ENCODE data around the gene GPHN. TPM values are rescaled to one million over a fixed set of nuclear protein-coding genes. Genes with fewer than 3 reads are reported as not detected.
A peak's percentile ranks its signal among the peaks of the same experiment; 100 is the strongest.

The GPHN gene
- polyA plus RNA-seq, 1 of the 3 experiments (the other 2 are of a cell fraction) = 6.9 TPM

GRCh38 chr14:66539034-66539433 lies 31.1 kb downstream of the GPHN start:
- Histone ChIP-seq H3K79me2 (ENCODE audit: insufficient read depth) (no peaks in the 10 kb centered on the region), H3K9me2 (no peaks in the 10 kb centered on the region), H3K4me3 (ENCODE audit: low read depth in 2 of 2, low read length in 1 of 2) (no peak overlapping the region), H3F3A (replicated peaks; ENCODE audit: insufficient read depth) (no peaks in the 10 kb centered on the region), H3K4me1 (ENCODE audit: control insufficient read depth in 1 of 2, insufficient read depth in 2 of 2, low read depth in 1 of 2, low read length in 1 of 2) (no peaks in the 10 kb centered on the region; a peak in 1 of 4 replicates), H3K27me3 (ENCODE audit: insufficient read depth) (no peaks in the 10 kb centered on the region), H3K36me3 (replicated peaks in 1 of 2; ENCODE audit: control insufficient read depth in 1 of 2, insufficient read depth in 2 of 2, low read length in 1 of 2) (no peaks in the 10 kb centered on the region), H3K9me3 (no peaks in the 10 kb centered on the region), H2AFZ (ENCODE audit: low read depth) (no peak overlapping the region), H3K9ac (no peak overlapping the region), H4K20me1 (ENCODE audit: insufficient read depth) (no peaks in the 10 kb centered on the region), H3K4me2 (no peak overlapping the region), H3K27ac (ENCODE audit: low read depth in 2 of 2, low read length in 1 of 2) (peak overlapping the region in 1 of 2 experiments; percentile 5; a peak in 1 of 4 replicates)
- 75% methylated on average over 3 of the region's 3 CpGs for WGBS (ENCODE audit: low lambda C conversion rate)
- ChIA-PET CTCF (no interaction called here), POLR2A (no interaction called here)
- no peak for TF ChIP-seq SMC3 (IDR thresholded peaks at IDR 0.05; ENCODE audit: low read depth, low read length)
- peak; percentile 10 for DNase-seq

GRCh38 chr14:66540038-66540437 lies 32.1 kb downstream of the GPHN start:
- Histone ChIP-seq H2AFZ (ENCODE audit: low read depth) (no peak overlapping the region), H4K20me1 (ENCODE audit: insufficient read depth) (no peaks in the 10 kb centered on the region), H3K9ac (no peak overlapping the region), H3K27me3 (ENCODE audit: insufficient read depth) (no peaks in the 10 kb centered on the region), H3K27ac (ENCODE audit: low read depth in 2 of 2, low read length in 1 of 2) (no peak overlapping the region), H3K9me3 (no peaks in the 10 kb centered on the region), H3K4me3 (ENCODE audit: low read depth in 2 of 2, low read length in 1 of 2) (no peak overlapping the region), H3K79me2 (ENCODE audit: insufficient read depth) (no peaks in the 10 kb centered on the region), H3F3A (replicated peaks; ENCODE audit: insufficient read depth) (no peaks in the 10 kb centered on the region), H3K4me1 (ENCODE audit: control insufficient read depth in 1 of 2, insufficient read depth in 2 of 2, low read depth in 1 of 2, low read length in 1 of 2) (no peaks in the 10 kb centered on the region; a peak in 1 of 4 replicates), H3K4me2 (no peak overlapping the region), H3K9me2 (no peaks in the 10 kb centered on the region), H3K36me3 (replicated peaks in 1 of 2; ENCODE audit: control insufficient read depth in 1 of 2, insufficient read depth in 2 of 2, low read length in 1 of 2) (no peaks in the 10 kb centered on the region)
- CTCF ChIA-PET = no interaction called here
- POLR2A ChIA-PET = no interaction called here
- DNase-seq = no peak
- 95% methylated on average over 1 of the region's 1 CpG for WGBS (ENCODE audit: low lambda C conversion rate)
- TF ChIP-seq CHD2 (IDR thresholded peaks at IDR 0.05; ENCODE audit: low read length, partially characterized antibody) = no peak
- no peak for TF ChIP-seq JUND (IDR thresholded peaks at IDR 0.05)
- no peak for TF ChIP-seq RAD21 (IDR thresholded peaks at IDR 0.05; ENCODE audit: low read length)
- no peak for TF ChIP-seq FOSL2 (IDR thresholded peaks at IDR 0.05; ENCODE audit: borderline replicate concordance, low read depth)
- TF ChIP-seq RCOR1 (IDR thresholded peaks at IDR 0.05; ENCODE audit: low read length) = no peak
- TF ChIP-seq GATA2 (CRISPR knock-in tag; IDR thresholded peaks at IDR 0.05) = no peak
- TF ChIP-seq MEF2A (IDR thresholded peaks at IDR 0.05; ENCODE audit: borderline replicate concordance, low read depth) = no peak
- TF ChIP-seq FOXM1 (IDR thresholded peaks at IDR 0.05; ENCODE audit: low read depth) = no peak
- no peak for TF ChIP-seq EZH2phosphoT487 (IDR thresholded peaks at IDR 0.05; ENCODE audit: borderline replicate concordance, low read depth)
- no peak for TF ChIP-seq GABPA (IDR thresholded peaks at IDR 0.05; ENCODE audit: low read depth)
- no peak for TF ChIP-seq MXI1 (IDR thresholded peaks at IDR 0.05; ENCODE audit: low read depth, low read length)
- TF ChIP-seq ZBTB33 (IDR thresholded peaks at IDR 0.05; ENCODE audit: borderline replicate concordance, low read depth) = no peak
- no peak for TF ChIP-seq USF2 (IDR thresholded peaks at IDR 0.05; ENCODE audit: borderline replicate concordance, low read depth, low read length)
- TF ChIP-seq YY1 (IDR thresholded peaks at IDR 0.05; ENCODE audit: low read depth) = no peak
- TF ChIP-seq TCF12 (IDR thresholded peaks at IDR 0.05) = no peak
- TF ChIP-seq PBX3 (IDR thresholded peaks at IDR 0.05) = no peak
- TF ChIP-seq NFIC (IDR thresholded peaks at IDR 0.05; ENCODE audit: borderline replicate concordance) = no peak
- TF ChIP-seq RFX5 (IDR thresholded peaks at IDR 0.05; ENCODE audit: low read length) = no peak
- TF ChIP-seq SIN3A (IDR thresholded peaks at IDR 0.05; ENCODE audit: borderline replicate concordance, low read depth, low read length) = no peak
- no peak for TF ChIP-seq TEAD4 (IDR thresholded peaks at IDR 0.05; ENCODE audit: borderline replicate concordance, insufficient read depth)

All from SK-N-SH (cell line).